CD4-positive, alpha-beta T cell (primary cell): ENCODE measurements around the gene CSNK1A1. TPM values are rescaled to one million over a fixed set of nuclear protein-coding genes. Genes with fewer than 3 reads are reported as not detected.

Experiments used
- ATAC-seq: fragments of 200-7000 bp; cut with Tn5 transposase; one replicate; pipeline ENCODE4 v1.10.0; 2022; ENCODE audit warnings: mild to moderate bottlenecking; ENCODE audit not compliant: poor library complexity
- CTCF ChIA-PET: fragments of 350-600 bp; sonication (Branson Sonifier 250); formaldehyde crosslinking; loops from one replicate; lab custom pipeline; 2021; ENCODE audit warnings: antibody characterized with exemption, inconsistent platforms; lab: Charles Lee
- POLR2A ChIA-PET: fragments of 350-600 bp; sonication (Branson Sonifier 250); formaldehyde crosslinking; loops from one replicate; lab custom pipeline; 2021; ENCODE audit warnings: antibody characterized with exemption, inconsistent platforms; lab: Charles Lee
- DNase-seq, 14 experiments: peaks; one replicate each; pipeline ENCODE4 v3.0.0-alpha.2; 2013 to 2020; ENCODE audit warnings: mixed read lengths in 2 of 14
- H3K27ac ChIP-seq, 2 donors: one replicate each; pipeline versions ENCODE4 v1.5.1 to v1.7.0; 2013; ENCODE audit warnings: low read length in 2 of 2, low read depth in 1 of 2, mild to moderate bottlenecking in 1 of 2
- H3K27me3 ChIP-seq, 2 experiments: 1 replicate in 1 of 2; 2 replicates in 1 of 2; pipeline versions ENCODE4 v1.6.1 to v1.7.0; 2013; ENCODE audit warnings: low read length in 2 of 2, control low read depth in 1 of 2, mild to moderate bottlenecking in 1 of 2, moderate library complexity in 1 of 2; ENCODE audit not compliant: insufficient read depth in 2 of 2, control insufficient read depth in 1 of 2
- H3K36me3 ChIP-seq: one replicate; pipeline ENCODE4 v1.6.1; 2013; ENCODE audit warnings: low read length, control low read depth; ENCODE audit not compliant: insufficient read depth
- H3K4me1 ChIP-seq: one replicate; pipeline ENCODE4 v1.6.1; 2013; ENCODE audit warnings: low read length, control low read depth; ENCODE audit not compliant: insufficient read depth
- H3K4me3 ChIP-seq: one replicate; pipeline ENCODE4 v1.5.1; 2013; ENCODE audit warnings: mild to moderate bottlenecking, low read length, moderate library complexity
- H3K9me3 ChIP-seq, 2 experiments: 1 replicate in 1 of 2; 2 replicates in 1 of 2; pipeline versions ENCODE4 v1.6.1 to v1.7.0; 2013; ENCODE audit warnings: low read length in 2 of 2, mild to moderate bottlenecking in 2 of 2, control low read depth in 1 of 2, moderate library complexity in 1 of 2; ENCODE audit not compliant: control insufficient read depth in 1 of 2, insufficient read depth in 1 of 2
- H3K27ac Mint-ChIP-seq: one replicate; pipeline ENCODE4 v1.8.0; 2020; ENCODE audit warnings: mixed read lengths
- H3K27me3 Mint-ChIP-seq: one replicate; pipeline ENCODE4 v1.8.0; 2021; ENCODE audit warnings: mixed read lengths
- H3K36me3 Mint-ChIP-seq: one replicate; pipeline ENCODE4 v1.8.0; 2021; ENCODE audit warnings: low read depth, mixed read lengths
- H3K4me1 Mint-ChIP-seq: one replicate; pipeline ENCODE4 v1.8.0; 2021; ENCODE audit warnings: low read depth, mixed read lengths
- H3K4me3 Mint-ChIP-seq: one replicate; pipeline ENCODE4 v1.8.0; 2020; ENCODE audit warnings: mild to moderate bottlenecking, mixed read lengths
- H3K9me3 Mint-ChIP-seq: one replicate; pipeline ENCODE4 v1.8.0; 2020; ENCODE audit warnings: mixed read lengths
- intact Hi-C, 2 experiments: fragments of 100-400 bp; cut with DNase I in 1 of 2; cut with micrococcal nuclease in 1 of 2; formaldehyde crosslinking; loops; one replicate each; pipeline versions ENCODE4 v1.15.1 to v1.9.0; 2023 to 2025; cut with DNase I, micrococcal nuclease
- total RNA-seq, 174 experiments: library from RNA in 2 of 174; stranded (reverse) in 2 of 174; gene quantifications; one replicate each; pipeline ENCODE4 v1.2.3 and lab custom pipeline; 2021 to 2026
- TF ChIP-seq, protein P1 (sequence below): fragments of 200-600 bp; IDR thresholded peaks from one replicate; pipeline ENCODE4 v1.8.0; 2022; ENCODE audit warnings: antibody characterized with exemption, mild to moderate bottlenecking

Gene CSNK1A1
- total RNA-seq, 2 experiments from 2014 or later, result 201 to 217 TPM

DNA sequence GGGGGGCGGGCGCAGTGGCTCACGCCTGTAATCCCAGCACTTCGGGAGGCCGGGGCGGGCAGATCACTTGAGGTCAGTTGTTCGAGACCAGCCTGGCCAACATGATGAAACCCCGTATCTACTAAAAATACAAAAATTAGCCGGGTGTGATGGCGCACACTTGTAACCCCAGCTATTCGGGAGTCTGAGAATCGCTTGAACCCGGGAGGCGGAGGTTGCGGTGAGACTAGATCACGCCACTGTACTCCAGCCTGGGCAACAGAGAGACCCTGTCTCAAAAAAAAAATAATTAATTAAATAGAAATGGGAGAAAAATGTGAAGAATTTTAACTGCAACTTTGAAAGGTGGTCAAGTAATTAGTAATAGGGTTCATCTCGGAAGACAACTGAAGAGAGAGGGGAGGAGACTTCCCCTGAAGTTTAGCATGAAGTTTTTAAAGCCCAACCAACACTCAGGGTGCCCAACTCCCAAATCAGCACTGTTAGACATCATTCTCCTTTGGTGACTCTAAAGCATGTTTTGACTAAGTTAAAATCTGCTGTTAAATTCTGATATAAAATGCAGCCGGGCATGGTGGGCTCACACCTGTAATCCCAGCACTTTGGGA, 1.4 kb upstream of the CSNK1A1 start:
- H3K27me3 Mint-ChIP-seq, result no peaks in the 10 kb centered on the region
- ChIA-PET POLR2A (interaction anchor here (1.1 to 4.3 kb wide), 4 partner anchors 10 to 208 kb away, joined by 3 to 42 read pairs (median 18); partner anchors contain the start of gene GRPEL2), CTCF (interaction anchor here (0.6 to 2.4 kb wide), 9 partner anchors 10 to 208 kb away, joined by 3 to 12 read pairs (median 5); partner anchors contain the start of gene GRPEL2)
- no peak overlapping the region for H3K27ac Mint-ChIP-seq
- ATAC-seq, result no peak
- H3K36me3 Mint-ChIP-seq, result peaks cover 38% of the 10 kb centered on the region
- no peak for DNase-seq
- peaks cover 25% of the 10 kb centered on the region for H3K4me1 ChIP-seq
- H3K4me3 Mint-ChIP-seq, result peak overlapping the region; percentile 48
- no peak overlapping the region for H3K4me3 ChIP-seq
- H3K4me1 Mint-ChIP-seq, result peaks cover 24% of the 10 kb centered on the region
- no peaks in the 10 kb centered on the region for H3K27me3 ChIP-seq
- TF ChIP-seq, protein P1, sequence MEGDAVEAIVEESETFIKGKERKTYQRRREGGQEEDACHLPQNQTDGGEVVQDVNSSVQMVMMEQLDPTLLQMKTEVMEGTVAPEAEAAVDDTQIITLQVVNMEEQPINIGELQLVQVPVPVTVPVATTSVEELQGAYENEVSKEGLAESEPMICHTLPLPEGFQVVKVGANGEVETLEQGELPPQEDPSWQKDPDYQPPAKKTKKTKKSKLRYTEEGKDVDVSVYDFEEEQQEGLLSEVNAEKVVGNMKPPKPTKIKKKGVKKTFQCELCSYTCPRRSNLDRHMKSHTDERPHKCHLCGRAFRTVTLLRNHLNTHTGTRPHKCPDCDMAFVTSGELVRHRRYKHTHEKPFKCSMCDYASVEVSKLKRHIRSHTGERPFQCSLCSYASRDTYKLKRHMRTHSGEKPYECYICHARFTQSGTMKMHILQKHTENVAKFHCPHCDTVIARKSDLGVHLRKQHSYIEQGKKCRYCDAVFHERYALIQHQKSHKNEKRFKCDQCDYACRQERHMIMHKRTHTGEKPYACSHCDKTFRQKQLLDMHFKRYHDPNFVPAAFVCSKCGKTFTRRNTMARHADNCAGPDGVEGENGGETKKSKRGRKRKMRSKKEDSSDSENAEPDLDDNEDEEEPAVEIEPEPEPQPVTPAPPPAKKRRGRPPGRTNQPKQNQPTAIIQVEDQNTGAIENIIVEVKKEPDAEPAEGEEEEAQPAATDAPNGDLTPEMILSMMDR, result no peak
- H3K9me3 Mint-ChIP-seq, result no peaks in the 10 kb centered on the region
- H3K9me3 ChIP-seq, result no peaks in the 10 kb centered on the region
- no peak overlapping the region for H3K27ac ChIP-seq
- H3K36me3 ChIP-seq, result peaks cover 14% of the 10 kb centered on the region
- intact Hi-C loops, result loop anchor here (5.0 to 10.0 kb wide), 7 partner anchors 60 to 1702 kb away; partner anchors contain the start of genes ADRB2 (in 1 of the 2), FBXO38 (in 1 of the 2), GM2A (in 1 of the 2) and HMGXB3 (in 1 of the 2)

DNA sequence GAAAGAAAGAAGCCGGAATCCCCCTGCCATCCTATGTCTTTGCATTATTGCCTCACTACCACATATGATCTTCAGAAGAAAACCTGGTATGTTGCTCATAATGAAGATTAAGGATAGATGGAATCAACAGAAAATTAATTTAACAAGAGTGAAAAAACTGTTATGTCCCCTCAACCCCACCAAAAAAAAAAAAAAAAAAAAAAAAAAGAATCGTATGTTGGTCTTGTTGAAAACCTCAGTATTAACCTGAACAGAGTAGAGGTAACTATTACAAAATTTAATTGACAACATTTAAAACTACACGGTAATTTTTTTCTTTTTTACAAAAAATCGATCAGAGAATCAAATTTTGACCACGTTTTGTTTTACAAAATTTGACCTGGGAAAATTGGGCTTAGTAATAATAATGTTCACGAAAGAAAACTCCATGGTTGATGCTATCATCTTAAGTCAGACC, 827 bp upstream of the CSNK1A1 start:
- ATAC-seq (no peak), DNase-seq (no peak)
- peaks cover 26% of the 10 kb centered on the region for H3K4me1 ChIP-seq
- Mint-ChIP-seq H3K4me3 (peak overlapping the region; percentile 99), H3K36me3 (peaks cover 44% of the 10 kb centered on the region), H3K27me3 (no peaks in the 10 kb centered on the region), H3K27ac (peak overlapping the region; percentile 98), H3K4me1 (peaks cover 30% of the 10 kb centered on the region), H3K9me3 (no peaks in the 10 kb centered on the region)
- H3K27ac ChIP-seq, result peak overlapping the region; percentile 94 to 98
- ChIA-PET CTCF (interaction anchor here (0.6 to 2.4 kb wide), 19 partner anchors 9 to 207 kb away, joined by 3 to 12 read pairs (median 5); partner anchors contain the start of gene GRPEL2), POLR2A (interaction anchor here (0.8 to 4.3 kb wide), 20 partner anchors 10 to 861 kb away, joined by 3 to 42 read pairs (median 5); partner anchors contain the start of genes CD74, GRPEL2 and PCYOX1L)
- intact Hi-C loops, result loop anchor here (5.0 to 10.0 kb wide), 7 partner anchors 60 to 1703 kb away; partner anchors contain the start of genes ADRB2 (in 1 of the 2), FBXO38 (in 1 of the 2), GM2A (in 1 of the 2) and HMGXB3 (in 1 of the 2)
- H3K4me3 ChIP-seq, result peak overlapping the region; percentile 97
- no peaks in the 10 kb centered on the region for H3K27me3 ChIP-seq
- no peaks in the 10 kb centered on the region for H3K9me3 ChIP-seq
- TF ChIP-seq, protein P1, result peak; percentile 8
- peaks cover 20% of the 10 kb centered on the region for H3K36me3 ChIP-seq

DNA sequence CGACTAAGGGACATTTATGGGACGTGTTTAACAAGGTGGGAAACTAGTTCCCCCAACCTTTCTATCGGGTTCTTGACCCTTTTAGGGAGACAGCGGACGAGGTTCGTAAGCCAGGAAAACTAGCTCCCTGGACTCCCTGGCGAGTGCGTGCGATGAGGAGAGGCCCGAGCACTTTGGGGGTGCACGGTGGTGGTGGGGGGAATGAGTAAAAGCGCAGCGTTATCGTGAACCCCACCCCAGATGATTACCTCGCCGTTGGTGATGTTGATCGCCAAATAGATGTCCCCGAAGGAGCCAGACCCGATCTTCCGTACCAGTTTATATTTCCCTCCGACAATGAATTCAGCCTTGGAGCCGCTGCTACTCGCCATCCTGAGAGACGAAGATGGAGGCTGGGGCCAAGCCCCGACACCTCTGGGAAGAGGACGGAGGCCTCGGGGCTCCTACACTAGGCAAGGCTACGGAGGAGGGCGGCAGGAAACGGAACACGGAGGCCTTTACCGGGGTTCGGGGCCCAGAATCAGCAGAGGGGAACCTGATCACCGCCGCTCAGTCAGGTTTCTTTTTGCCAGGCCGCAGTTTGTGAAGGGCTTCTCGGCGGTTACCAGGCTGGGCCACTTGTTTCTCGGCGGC, 529 bp downstream of the CSNK1A1 start:
- Mint-ChIP-seq H3K9me3 (no peaks in the 10 kb centered on the region), H3K4me3 (peak overlapping the region; percentile 99), H3K27ac (peak overlapping the region; percentile 98), H3K36me3 (peaks cover 57% of the 10 kb centered on the region), H3K4me1 (peaks cover 42% of the 10 kb centered on the region), H3K27me3 (no peaks in the 10 kb centered on the region)
- ChIA-PET POLR2A (interaction anchor here (0.6 to 4.3 kb wide), 34 partner anchors 9 to 1167 kb away, joined by 3 to 42 read pairs (median 4); partner anchors contain the start of genes ARHGEF37, FBXO38, GRPEL2 and HMGXB3), CTCF (interaction anchor here (0.9 to 2.4 kb wide), 10 partner anchors 12 to 193 kb away, joined by 3 to 10 read pairs (median 4); partner anchors contain the start of gene PCYOX1L)
- Histone ChIP-seq H3K27me3 (no peaks in the 10 kb centered on the region), H3K4me1 (peaks cover 33% of the 10 kb centered on the region), H3K27ac (peak overlapping the region; percentile 94 to 98), H3K9me3 (no peaks in the 10 kb centered on the region), H3K4me3 (peak overlapping the region; percentile 97), H3K36me3 (peaks cover 32% of the 10 kb centered on the region)
- TF ChIP-seq, protein P1, result no peak
- DNase-seq (peak in 1 of 14 experiments; percentile 47), ATAC-seq (peak; percentile 9)
- intact Hi-C loops, result loop anchor here (1.0 to 10.0 kb wide), 8 partner anchors 58 to 1704 kb away; partner anchors contain the start of genes ADRB2 (in 1 of the 2), FBXO38 (in 1 of the 2), GM2A (in 1 of the 2) and HMGXB3 (in 1 of the 2)
